Measurements from ENCODE around the gene OPTN.
"Not testable (repeated sequence)": the region's sequence is repeated elsewhere in the genome, so short reads cannot be mapped to it uniquely, and the experiment has no call there.

The OPTN gene

GRCh38 chr10:13090289-13090688 lies 9.7 kb upstream of the OPTN start:
- no peak for DNase-seq (ENCODE audit: low read depth)

- no peak for DNase-seq (ENCODE audit: low read depth)
These were observed 8.2 kb upstream of the OPTN start for GRCh38 chr10:13091801-13092200.

GRCh38 chr10:13092291-13093102 lies 7.5 kb upstream of the OPTN start:
- DNase-seq (ENCODE audit: low read depth) = no peak

GRCh38 chr10:13094082-13094481 lies 5.9 kb upstream of the OPTN start:
- not testable (repeated sequence) for DNase-seq (ENCODE audit: low read depth)

GRCh38 chr10:13095094-13095493 lies 4.9 kb upstream of the OPTN start:
- no peak for DNase-seq (ENCODE audit: low read depth)

- DNase-seq (ENCODE audit: low read depth) = no peak
These were observed 4.0 kb upstream of the OPTN start for GRCh38 chr10:13095929-13096328.

- DNase-seq (ENCODE audit: low read depth) = peak; percentile 22
These were observed 758 bp upstream of the OPTN start for GRCh38 chr10:13099144-13099665.

- no peak for DNase-seq (ENCODE audit: low read depth)
These were observed 659 bp downstream of the OPTN start for GRCh38 chr10:13100349-13101294.

- DNase-seq (ENCODE audit: low read depth) = no peak
These were observed 2.2 kb downstream of the OPTN start for GRCh38 chr10:13102002-13102794.

- DNase-seq (ENCODE audit: low read depth) = no peak
These were observed 3.6 kb downstream of the OPTN start for GRCh38 chr10:13103554-13103953.

- no peak for DNase-seq (ENCODE audit: low read depth)
These were observed 4.7 kb downstream of the OPTN start for GRCh38 chr10:13104697-13105096.

GRCh38 chr10:13105184-13105583 lies 5.2 kb downstream of the OPTN start:
- DNase-seq (ENCODE audit: low read depth) = no peak

- no peak for DNase-seq (ENCODE audit: low read depth)
These were observed 6.6 kb downstream of the OPTN start for GRCh38 chr10:13106387-13107045.

GRCh38 chr10:13110908-13111307 lies 10.9 kb downstream of the OPTN start:
- DNase-seq (ENCODE audit: low read depth) = no peak

GRCh38 chr10:13113544-13113943 lies 13.6 kb downstream of the OPTN start:
- DNase-seq (ENCODE audit: low read depth) = no peak

- no peak for DNase-seq (ENCODE audit: low read depth)
These were observed 16.2 kb downstream of the OPTN start for GRCh38 chr10:13115832-13116803.

- DNase-seq (ENCODE audit: low read depth) = no peak
These were observed 18.1 kb downstream of the OPTN start for GRCh38 chr10:13117841-13118783.

- no peak for DNase-seq (ENCODE audit: low read depth)
These were observed 18.9 kb downstream of the OPTN start for GRCh38 chr10:13118784-13119410.

All from T-helper 22 cell (primary cell).